ENCODE results near the gene TMEM150A.
"Not testable (repeated sequence)": the region's sequence is repeated elsewhere in the genome, so short reads cannot be mapped to it uniquely, and the experiment has no call there.

The TMEM150A gene

GRCh38 chr2:85602476-85603234, at the start of gene TMEM150A:
Gene TMEM150A, minus strand, starts transcription at chr2:85602698. Its CDS starts 750 bp downstream, at chr2:85601948.
- DNase-seq = peak; percentile 92

GRCh38 chr2:85652056-85652455, 49.6 kb upstream of the TMEM150A start:
- no peak for DNase-seq

- no peak for DNase-seq
Measured at GRCh38 chr2:85651097-85651496, 48.6 kb upstream of the TMEM150A start.

GRCh38 chr2:85650456-85650855, 48.0 kb upstream of the TMEM150A start:
- DNase-seq = no peak

GRCh38 chr2:85649201-85650190, 47.0 kb upstream of the TMEM150A start:
- DNase-seq = no peak

- DNase-seq = no peak
Measured at GRCh38 chr2:85648619-85649018, 46.1 kb upstream of the TMEM150A start.

- no peak for DNase-seq
Measured at GRCh38 chr2:85647823-85648526, 45.5 kb upstream of the TMEM150A start.

- no peak for DNase-seq
Measured at GRCh38 chr2:85646166-85646565, 43.7 kb upstream of the TMEM150A start.

GRCh38 chr2:85644909-85645308, 42.4 kb upstream of the TMEM150A start:
- DNase-seq = no peak

- DNase-seq = no peak
Measured at GRCh38 chr2:85642725-85643124, 40.2 kb upstream of the TMEM150A start.

- no peak for DNase-seq
Measured at GRCh38 chr2:85635636-85636035, 33.1 kb upstream of the TMEM150A start.

GRCh38 chr2:85635011-85635410, 32.5 kb upstream of the TMEM150A start:
- no peak for DNase-seq

GRCh38 chr2:85631316-85631715, 28.8 kb upstream of the TMEM150A start:
- DNase-seq = no peak

GRCh38 chr2:85628658-85629057, 26.2 kb upstream of the TMEM150A start:
- no peak for DNase-seq

GRCh38 chr2:85623991-85624390, 21.5 kb upstream of the TMEM150A start:
- DNase-seq = no peak

- no peak for DNase-seq
Measured at GRCh38 chr2:85621338-85621737, 18.8 kb upstream of the TMEM150A start.

GRCh38 chr2:85619617-85620016, 17.1 kb upstream of the TMEM150A start:
- DNase-seq = no peak

GRCh38 chr2:85617723-85618122, 15.2 kb upstream of the TMEM150A start:
- not testable (repeated sequence) for DNase-seq

- no peak for DNase-seq
Measured at GRCh38 chr2:85615413-85615728, 12.9 kb upstream of the TMEM150A start.

GRCh38 chr2:85614757-85615156, 12.3 kb upstream of the TMEM150A start:
- not testable (repeated sequence) for DNase-seq

- no peak for DNase-seq
Measured at GRCh38 chr2:85613717-85614515, 11.4 kb upstream of the TMEM150A start.
